GM18517 (cell line): ENCODE results near the gene MED15.
"Not testable (repeated sequence)": the region's sequence is repeated elsewhere in the genome, so short reads cannot be mapped to it uniquely, and the experiment has no call there.

ENCODE experiments used
- ATAC-seq: cut with Tn5 transposase; IDR thresholded peaks from one replicate; pipeline ENCODE4 v1.9.1; 2021; ENCODE audit warnings: mild to moderate bottlenecking, moderate library complexity; ENCODE audit not compliant: unreplicated experiment

MED15 gene

DNA sequence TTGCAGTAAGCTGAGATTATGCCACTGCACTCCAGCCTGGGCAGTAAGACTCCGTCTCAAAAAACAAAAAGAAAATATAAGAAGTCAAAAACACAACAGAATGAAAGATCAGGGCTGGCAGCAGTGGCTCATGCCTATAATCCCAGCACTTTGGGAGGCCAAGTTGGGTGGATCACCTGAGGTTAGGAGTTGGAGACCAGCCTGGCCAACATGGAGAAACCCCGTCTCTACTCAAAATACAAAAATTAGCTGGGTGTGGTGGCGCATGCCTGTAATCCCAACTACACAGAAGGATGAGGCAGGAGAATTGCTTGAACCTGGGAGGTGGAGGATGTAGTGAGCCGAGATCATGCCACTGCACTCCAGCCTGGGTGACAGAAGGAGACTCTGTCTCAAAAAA, 87.1 kb downstream of the MED15 start:
- ATAC-seq: not testable (repeated sequence)

DNA sequence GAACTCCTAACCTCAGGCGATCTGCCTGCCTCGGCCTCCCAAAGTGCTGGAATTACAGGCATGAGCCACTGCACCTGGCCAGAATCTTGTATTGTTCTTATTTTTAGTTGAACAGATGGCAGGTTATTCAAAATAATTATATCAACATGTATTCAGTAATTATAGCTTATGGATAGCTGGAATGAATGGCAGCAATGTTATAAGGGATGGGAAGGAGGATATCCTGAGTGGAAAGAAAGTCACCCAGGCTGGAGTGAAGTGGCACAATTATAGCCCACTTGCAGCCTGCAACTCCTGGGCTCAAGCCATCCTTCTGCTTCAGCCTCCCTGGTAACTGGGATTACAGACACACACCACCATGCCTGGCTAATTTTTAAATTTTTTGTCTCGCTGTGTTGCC, 88.1 kb downstream of the MED15 start:
- no peak for ATAC-seq

DNA sequence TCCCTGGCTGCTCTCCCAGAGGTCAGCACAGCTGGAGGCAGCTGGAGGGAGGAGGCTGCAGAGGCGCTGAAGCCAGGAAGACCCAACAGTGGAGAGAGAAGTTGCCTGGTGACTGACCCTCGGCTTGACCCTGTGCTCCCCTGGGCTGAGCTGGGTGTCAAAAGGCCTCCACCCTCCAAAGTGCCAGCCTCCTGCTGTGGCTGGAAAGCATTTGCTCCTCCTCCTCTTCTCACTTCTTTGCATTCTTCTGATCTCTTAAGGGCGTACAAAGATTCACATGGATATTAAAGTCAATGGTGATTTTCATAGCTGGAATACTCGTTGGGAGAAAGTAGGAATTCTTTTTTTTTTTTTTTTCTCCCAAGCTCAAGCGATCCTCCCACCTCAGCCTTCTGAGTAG, 91.7 kb downstream of the MED15 start:
- ATAC-seq: no peak

DNA sequence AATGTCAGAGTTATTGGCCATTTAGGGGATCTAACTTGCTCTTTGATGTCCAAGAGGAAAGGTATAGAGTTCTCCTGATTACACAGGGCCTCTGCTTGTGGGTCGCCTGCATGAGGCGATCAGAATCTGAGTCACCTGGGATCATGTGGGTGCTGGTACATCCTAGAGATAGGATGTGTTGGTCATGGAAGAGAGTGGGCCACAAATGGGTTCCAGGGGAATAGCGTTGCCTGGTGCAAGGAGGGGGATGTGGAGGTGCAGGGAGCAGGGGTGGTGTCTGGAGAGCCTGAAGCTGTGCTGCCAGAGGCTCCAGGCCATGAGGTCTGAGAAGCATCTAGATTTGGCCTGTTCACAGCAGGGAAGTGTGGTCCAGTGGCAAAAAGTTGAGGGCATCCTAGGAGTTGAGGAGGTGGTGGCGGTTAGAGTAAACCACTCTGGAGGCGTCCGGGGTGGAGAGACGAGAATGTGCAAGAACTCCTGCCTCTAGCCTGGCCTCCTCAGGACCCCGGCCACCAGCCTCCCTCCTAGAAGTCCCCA, 92.8 kb downstream of the MED15 start:
- ATAC-seq: no peak

DNA sequence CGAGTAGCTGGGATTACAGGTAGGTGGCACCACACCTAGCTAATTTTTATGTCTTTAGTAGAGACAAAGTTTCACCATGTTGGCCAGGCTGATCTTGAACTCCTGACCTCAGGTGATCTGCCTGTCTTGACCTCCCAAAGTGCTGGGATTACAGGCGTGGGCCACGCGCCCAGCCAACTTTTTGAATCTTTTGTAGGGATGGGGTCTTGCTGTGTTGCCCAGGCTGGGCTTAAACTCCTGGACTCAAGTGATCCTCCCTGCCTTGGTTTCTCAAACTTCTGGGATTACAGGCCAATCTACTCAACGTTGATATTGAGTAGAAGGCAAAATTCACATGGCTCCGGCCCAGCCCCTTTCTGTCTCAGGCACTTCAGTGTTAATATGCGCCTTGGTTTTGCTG, 93.9 kb downstream of the MED15 start:
- no peak for ATAC-seq

DNA sequence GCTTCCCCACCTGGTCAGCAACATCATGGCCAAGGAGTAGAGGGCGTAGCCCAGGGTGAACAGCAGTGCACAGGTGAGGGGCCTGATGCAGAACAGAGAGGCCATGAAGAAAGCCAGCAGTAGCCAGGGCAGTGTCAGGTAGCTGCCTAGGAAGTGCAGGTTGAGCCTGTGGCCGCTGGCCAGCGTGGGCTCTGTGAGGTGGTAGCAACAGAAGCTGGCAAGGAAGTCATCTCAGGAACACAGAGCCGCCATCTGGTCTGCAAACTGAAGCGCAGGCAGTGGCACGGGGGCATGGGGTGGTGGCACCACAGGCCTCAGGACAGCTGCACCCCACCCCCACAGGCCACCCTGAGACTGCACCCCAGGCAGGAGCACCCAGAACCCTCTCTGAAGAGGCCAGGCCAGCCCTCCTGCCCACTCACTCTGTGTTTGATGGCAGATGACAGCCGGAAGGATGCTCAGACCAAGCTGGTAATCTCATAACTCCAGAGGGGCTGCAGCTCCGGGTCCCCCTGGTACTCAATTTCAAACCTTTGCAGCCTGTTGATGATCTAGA, 95.3 kb downstream of the MED15 start:
- ATAC-seq: no peak

DNA sequence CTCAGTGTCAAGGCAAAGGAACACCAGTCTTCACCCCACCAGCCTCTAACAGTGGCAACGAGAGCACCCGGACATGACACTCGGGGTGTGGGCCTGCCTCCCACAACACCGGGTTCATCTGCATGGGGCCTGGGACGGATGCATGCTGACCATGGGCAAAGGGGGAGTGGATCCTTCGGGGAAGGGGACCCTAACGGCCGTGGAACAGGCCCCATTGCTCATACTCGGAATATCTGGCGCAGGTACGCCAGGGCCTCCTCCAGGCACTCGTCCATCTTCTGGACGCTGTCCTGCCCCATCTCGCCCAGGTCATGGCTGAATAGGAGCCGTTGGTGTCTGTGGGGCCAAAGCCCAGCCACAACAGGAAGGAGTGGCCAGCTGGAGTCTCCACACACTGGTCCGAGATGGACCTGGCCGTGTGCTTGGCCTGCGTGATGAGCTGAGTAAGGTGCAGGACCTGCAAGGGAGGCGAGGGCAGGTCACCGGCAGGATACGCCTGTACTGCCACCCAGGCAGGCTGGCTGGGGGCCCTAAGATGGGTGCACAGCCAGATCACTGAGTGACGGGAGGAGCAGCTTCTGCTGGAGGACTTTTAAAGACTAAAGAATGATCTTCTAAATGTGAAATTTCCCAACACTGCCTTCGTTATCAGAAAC, 96.8 kb downstream of the MED15 start:
- no peak for ATAC-seq

DNA sequence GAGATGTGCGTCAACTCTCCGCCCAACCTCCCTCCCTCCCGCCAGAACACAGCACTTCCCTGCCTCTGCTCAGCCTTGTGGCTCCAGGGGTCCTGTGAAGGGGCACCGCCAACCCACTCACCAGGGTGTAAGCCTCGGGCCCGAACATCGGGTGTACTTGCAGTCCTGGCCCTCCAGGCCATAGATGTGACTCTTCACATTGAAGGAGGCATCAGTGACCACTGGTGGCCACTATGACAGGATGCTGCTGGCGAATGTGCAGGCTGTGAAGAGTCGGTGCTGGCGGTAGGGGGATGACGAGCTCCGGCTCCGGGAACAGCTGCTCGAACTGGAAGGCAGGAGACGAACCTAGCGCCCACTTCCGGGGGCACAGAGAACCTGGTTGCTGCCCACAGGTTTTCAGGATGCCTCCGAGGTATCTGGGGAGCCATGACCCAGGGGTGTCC, 97.4 kb downstream of the MED15 start:
- ATAC-seq: no peak

DNA sequence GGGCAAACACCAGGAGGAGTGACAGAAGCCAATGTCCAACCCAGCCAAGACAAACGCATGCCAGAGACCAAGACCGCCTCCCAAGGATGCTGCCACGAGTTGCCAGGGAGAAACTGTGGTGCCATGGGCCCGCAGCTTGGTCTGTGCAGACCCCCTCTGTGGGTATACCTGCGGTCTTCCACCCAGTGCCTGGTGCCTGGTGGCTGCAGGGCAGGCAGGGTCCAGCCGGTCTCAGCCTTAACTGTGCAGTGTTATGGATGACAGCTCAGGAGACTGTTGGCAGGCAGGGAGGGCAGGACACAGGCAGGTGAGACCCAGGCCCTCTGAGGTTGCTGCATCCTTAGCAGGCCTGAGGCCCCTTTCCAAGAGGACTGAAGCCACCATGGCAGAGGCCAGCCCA, 97.9 kb downstream of the MED15 start:
- ATAC-seq: no peak

DNA sequence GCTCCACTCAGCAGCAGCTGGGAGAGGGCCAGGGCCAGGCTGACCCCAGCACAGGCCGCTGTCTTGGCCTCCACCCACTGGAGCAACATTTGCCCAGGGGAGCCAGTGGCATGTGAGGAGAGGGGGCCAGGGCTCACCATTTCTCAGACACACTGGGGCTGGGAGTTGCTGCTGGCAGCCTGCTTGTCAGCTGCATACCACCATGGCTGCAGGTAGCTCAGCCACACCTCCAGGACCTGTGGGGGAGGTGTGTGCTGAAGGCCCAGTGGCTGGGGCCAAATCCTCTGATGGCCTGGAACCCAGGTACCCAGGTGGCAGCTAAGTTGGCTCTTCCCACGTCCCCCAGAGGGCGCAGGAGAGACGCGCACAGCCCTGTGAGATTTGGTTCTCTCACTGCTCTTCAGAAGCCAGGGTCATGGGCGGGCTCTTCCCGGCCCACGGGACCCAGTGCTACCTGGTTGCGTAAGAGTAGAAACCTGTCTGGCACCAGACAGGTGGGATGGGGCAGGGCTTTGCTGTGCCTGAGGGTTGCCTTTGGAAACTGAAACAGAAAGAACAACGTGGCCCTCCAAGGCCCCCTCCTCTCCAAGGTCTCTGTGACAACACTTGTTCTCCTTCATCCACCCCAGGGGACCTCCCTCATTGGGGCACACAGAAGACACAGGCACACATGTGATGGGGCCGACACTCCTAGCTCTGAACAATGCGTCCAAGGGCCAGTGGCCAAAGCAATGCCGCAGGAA, 98.8 kb downstream of the MED15 start:
- ATAC-seq: no peak

DNA sequence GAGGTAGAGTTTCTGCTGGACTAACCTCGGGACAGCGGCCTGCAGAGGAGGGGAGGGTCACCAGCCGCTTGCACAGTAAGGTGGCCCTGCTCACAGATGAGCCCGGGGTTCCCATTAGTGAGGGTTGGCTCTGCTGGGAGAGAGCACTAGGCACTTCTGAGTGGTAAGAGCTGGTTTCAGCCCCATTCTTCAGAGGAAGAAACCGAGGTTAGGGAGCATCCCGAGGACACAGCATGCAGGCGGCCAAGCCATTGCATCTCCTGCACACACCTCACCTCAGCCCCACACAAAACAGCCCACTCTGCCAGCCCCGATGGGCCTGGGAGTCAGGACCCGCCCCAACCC, 99.3 kb downstream of the MED15 start:
- no peak for ATAC-seq

DNA sequence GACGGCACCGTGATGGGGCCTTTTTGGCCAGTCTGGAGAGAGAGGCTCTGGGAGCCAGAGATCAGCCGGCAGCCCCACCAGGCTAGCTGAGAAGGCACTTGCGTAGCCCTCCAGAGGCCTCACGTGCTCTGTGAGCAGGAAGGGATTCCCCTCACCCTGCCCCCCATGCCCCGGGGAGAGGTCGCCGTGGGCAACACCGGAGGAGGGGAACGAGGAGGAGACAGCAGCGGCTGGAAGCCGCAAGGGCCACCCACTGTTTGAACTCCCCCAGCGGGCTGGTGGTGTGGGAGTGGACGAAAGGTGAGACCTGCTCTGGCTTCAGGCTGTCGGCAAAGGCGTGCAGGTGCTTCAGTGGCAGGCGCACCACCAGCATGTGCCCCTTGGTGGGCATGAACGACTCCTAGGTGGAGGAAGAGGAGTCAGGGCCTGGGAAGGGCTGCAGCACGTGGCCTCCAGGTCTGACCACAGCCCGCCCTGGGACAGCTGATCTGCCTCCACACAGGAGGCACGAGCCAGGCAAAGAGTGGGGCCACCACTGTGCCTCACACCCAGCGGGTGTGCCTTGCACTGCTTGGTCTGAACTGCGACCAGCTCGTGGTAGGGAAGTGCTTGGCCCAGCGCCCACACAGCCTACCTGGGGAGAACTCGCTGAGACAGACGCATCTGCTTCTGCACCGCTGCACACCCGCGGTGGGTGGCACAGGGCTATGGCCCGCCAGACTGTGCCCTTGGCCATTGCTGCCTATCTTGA, 99.9 kb downstream of the MED15 start:
- no peak for ATAC-seq

DNA sequence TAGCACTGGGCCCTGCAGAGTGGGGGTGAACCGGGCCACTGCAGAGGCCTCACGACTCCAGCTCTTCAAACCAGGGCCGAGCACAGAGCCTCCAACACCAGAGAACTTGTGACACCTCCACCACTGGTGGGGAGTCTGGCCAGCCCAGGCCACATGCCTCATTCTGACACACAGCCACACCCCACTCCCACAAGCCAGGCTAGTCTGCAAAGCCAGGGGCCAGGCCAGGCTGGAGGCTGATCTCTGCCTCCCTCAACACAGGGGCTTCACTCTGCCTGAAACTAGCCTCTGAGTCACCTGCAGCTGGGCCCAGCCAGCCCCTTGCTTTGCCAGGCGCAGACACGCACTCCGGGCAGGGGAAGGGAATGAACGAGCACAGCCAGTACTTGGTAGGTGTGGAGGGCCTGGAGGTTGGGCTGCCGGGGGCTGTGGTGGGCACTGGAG, 102.9 kb downstream of the MED15 start:
- no peak for ATAC-seq

DNA sequence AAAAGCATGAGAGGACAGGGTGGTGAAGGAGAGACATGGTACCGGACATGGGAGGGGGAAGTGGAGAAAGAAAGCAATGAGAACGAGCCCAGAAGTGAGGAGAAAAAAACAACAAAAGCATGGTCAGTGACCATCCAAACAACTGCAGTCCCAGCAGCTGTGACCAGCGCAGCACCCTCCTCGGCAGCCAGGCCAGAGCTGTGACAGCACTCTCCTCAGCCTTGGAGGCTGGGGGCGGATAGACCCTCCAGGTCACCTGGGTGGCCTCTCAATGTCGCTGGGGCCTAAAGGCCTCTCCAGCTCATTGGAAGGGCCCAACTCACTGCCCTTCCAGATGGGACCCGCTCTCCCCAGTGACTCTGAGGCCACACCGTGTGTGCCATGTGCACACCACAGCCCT, 103.3 kb downstream of the MED15 start:
- ATAC-seq: no peak

DNA sequence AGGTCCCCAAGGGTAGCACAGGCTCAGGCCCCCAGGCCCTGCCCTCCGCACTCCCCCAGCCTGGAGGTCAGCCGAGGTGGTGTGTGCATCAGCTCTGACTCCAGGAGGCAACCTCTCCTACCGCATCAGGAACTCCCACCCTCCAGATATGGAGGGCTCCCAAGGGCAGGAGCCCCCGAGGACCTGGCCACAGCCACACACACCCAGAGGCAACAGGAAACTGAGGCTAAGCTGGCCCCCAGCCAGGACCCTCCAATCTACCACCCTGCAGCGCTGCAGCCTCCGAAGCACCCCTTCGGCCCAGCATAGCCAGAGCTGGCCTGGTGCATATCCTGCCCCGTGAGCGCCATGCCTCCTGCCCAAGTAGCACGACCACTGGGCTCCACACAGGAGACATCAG, 104.0 kb downstream of the MED15 start:
- ATAC-seq: no peak

DNA sequence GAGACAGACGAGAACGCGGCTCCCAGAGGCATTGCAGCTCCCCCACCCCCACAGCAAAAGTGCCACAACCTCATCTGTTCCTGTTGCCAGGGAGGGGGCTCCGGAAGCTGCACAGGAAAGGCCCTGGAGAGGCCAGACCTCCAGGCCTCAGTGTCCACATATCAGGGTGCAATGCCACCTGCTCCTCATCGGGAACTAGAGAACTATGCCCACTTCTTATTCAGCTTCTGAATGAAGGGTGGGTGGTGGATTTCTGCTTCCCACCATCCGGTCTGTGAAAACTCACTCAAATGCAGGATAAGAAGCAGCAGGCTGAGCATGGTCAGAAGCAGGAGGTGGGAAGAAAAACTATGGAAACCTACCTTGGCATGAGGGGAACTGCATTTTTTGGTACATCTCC, 105.9 kb downstream of the MED15 start:
- ATAC-seq: no peak

DNA sequence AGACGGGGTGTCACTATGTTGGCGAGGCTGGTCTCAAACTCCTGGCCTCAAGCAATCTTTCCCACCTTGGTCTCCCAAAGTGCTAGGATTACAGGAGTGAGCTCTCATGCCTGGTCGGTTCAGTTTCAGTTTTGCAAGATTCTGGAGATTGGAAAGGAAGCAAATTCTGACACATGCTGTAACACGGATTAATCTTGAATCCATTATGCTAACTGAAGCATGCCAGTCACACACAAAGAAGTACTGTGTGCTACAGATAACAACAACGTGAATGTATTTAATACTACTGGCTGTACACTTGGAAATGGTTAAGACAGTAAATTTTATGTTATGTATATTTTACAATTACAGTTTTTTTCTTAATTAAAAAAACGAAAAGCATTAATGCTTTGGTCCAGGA, 107.6 kb downstream of the MED15 start:
- ATAC-seq: no peak

DNA sequence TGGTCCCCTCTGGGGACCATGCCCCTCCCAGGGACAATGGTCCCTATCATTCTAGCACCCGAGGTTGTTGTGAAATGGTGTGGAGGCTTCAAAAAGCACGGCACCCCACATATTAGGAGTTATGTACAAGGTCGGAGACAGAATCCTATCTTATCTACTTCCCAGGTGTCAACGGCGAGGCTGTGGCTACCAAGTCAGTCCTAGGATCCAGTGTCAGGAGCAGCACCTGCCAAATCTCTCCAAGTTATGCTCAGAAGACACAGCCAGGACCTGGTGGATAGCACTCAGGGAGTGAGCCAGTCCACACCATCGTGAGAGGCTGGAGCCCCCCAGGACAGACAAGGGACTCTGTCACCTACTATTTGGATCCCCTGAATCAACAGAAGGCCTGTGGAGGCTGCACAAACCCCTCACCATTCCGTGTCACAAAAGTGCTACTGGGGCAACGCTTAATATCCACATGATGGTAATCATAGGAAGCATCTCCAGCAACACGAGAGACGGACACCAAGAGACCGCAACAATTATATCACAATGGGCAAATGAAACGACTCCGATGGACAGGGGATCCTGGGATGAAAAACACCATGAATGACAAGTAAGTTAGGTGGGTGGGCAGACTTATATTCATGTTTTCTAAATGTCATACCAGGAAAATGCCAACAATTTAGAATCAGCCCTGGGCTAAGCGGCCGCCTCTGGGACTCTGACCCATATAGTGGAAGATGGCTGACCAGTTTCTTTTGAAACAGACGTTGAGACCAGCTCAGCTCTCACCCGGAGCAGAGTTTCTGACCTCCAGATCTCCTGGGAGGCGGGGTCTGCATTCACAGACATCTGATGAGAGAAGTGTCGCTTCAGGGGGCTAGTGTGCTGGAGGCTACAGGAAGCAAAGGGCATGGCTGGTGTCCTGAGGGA, 108.4 kb downstream of the MED15 start:
- ATAC-seq: no peak

DNA sequence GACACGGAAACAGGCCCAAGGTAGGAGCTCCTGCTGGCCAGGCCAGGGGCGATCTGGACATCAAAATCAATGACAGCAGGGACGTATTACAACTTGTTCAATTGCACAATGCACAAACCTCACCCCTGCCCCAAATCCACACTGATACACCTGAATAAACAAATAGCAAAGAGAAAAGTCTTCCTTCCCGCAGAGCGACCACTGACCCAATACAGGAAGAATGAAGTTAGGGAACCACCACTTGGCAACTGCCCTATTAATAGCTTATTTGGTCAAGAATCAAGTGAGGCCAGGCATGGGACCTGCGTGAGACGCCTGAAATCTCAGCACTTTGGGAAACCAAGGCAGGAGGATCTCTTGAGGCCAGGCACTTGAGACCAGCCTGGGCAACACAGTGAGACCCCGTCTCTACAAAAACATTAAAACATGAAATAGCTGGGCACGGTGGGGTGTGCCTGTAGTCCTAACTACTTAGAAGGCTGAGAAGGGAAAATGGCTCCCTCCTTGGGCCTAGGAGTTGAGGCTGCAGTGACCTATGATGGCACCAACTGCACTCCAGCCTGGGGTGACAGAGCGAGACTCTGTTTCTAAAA, 109.1 kb downstream of the MED15 start:
- no peak for ATAC-seq

DNA sequence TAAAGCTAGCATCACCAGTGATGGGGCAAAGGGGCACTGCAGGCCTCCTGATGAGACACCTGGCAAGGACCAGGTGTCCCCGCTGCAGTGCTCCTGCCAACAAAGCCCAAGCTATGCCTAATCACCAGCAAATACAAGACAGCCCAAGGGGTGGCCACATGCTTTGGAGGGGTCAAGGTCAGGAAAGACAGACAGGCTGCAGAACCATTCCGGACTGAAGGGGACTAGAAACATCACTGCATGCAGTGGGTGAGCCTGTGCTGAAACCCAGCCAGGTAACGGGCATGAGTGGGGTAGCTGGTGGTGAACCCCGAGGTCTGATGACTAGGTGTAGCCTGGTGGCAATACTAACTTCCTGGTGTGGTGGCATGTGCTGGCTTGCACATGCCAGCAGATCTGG, 111.1 kb downstream of the MED15 start:
- ATAC-seq: no peak
